Upper lobe of left lung (tissue), 4 donors: ENCODE measurements around the gene PPP1R3F.

Source experiments
- CTCF ChIP-seq, 6 experiments: fragments of 450-650 bp in 4 of 6; fragments of 200-600 bp in 2 of 6; sonication (generic) in 2 of 6; IDR thresholded peaks; one replicate each; pipeline ENCODE4 v1.5.1; 2016 to 2019; ENCODE audit warnings: antibody characterized with exemption in 6 of 6
- EP300 ChIP-seq, 4 donors: sonication (generic); formaldehyde crosslinking; IDR thresholded peaks; one replicate each; pipeline ENCODE4 v1.5.1; 2017; ENCODE audit warnings: antibody characterized with exemption in 4 of 4, control low read depth in 2 of 4
- POLR2A ChIP-seq, 4 donors: fragments of 450-650 bp; IDR thresholded peaks; one replicate each; pipeline ENCODE4 v1.5.1; 2016 to 2017; ENCODE audit warnings: antibody characterized with exemption in 4 of 4, mild to moderate bottlenecking in 2 of 4
- POLR2AphosphoS5 ChIP-seq, 2 donors: sonication (generic); formaldehyde crosslinking; IDR thresholded peaks; one replicate each; pipeline ENCODE4 v1.5.1; 2017; ENCODE audit warnings: antibody characterized with exemption in 2 of 2

GRCh38 chrX:49292400-49293362 lies 23.1 kb downstream of the PPP1R3F start:
- TF ChIP-seq POLR2A (IDR thresholded peaks at IDR 0.05), result no peak
- TF ChIP-seq EP300 (IDR thresholded peaks at IDR 0.05), result no peak
- no peak for TF ChIP-seq CTCF (IDR thresholded peaks at IDR 0.05)
- no peak for TF ChIP-seq POLR2AphosphoS5 (IDR thresholded peaks at IDR 0.05)
